H1 (cell line): ENCODE data around the gene FCN3. TPM values are rescaled to one million over a fixed set of nuclear protein-coding genes. Genes with fewer than 3 reads are reported as not detected.

ENCODE experiments used
- CTCF ChIA-PET: fragments of 300-600 bp; sonication (Branson Sonifier 250); formaldehyde crosslinking; loops from one replicate; lab custom pipeline; 2021; ENCODE audit not compliant: partially characterized antibody; lab: Charles Lee
- POLR2A ChIA-PET: fragments of 300-600 bp; sonication (Branson Sonifier 250); formaldehyde crosslinking; loops from one replicate; lab custom pipeline; 2021; ENCODE audit warnings: inconsistent platforms; ENCODE audit not compliant: partially characterized antibody; lab: Charles Lee
- DNase-seq, 2 experiments: peaks; one replicate each; pipeline versions ENCODE4 v3.0.0 to v3.0.0-alpha.2; 2010 to 2022; ENCODE audit warnings: low spot score in 2 of 2, low read depth in 1 of 2, mixed read lengths in 1 of 2
- FAIRE-seq: peaks from 2 replicates; lab custom pipeline; 2011; peaks lifted over from hg19 to GRCh38; lab: Jason Lieb, UNC
- H2AFZ ChIP-seq: 2 replicates; pipeline ENCODE4 v1.8.1; 2012; ENCODE audit warnings: low read length, inconsistent platforms
- H2AK5ac ChIP-seq: 2 replicates; pipeline ENCODE4 v1.6.1; 2013; ENCODE audit warnings: low read depth, low read length
- H2BK120ac ChIP-seq: replicated peaks from 2 replicates; pipeline ENCODE3; 2013; ENCODE audit warnings: low read depth, low read length, inconsistent platforms
- H2BK12ac ChIP-seq: 2 replicates; pipeline ENCODE4 v1.6.1; 2013; ENCODE audit warnings: low read depth, low read length
- H2BK15ac ChIP-seq: 2 replicates; pipeline ENCODE4 v1.6.1; 2013; ENCODE audit warnings: low read length
- H2BK20ac ChIP-seq: 2 replicates; pipeline ENCODE4 v1.6.1; 2013; ENCODE audit warnings: low read length
- H2BK5ac ChIP-seq: 2 replicates; pipeline ENCODE4 v1.6.1; 2013; ENCODE audit warnings: low read depth, low read length
- H3K14ac ChIP-seq: 2 replicates; pipeline ENCODE4 v1.6.1; 2013; ENCODE audit warnings: inconsistent platforms; ENCODE audit not compliant: insufficient read length
- H3K18ac ChIP-seq: 2 replicates; pipeline ENCODE4 v1.6.1; 2013; ENCODE audit warnings: low read length; ENCODE audit errors: extremely low read depth
- H3K23ac ChIP-seq: 2 replicates; pipeline ENCODE4 v1.6.1; 2013; ENCODE audit warnings: inconsistent platforms; ENCODE audit not compliant: insufficient read length
- H3K23me2 ChIP-seq: 2 replicates; pipeline ENCODE4 v1.6.1; 2013; ENCODE audit warnings: low read depth, low read length
- H3K27ac ChIP-seq: 2 replicates; pipeline ENCODE4 v1.6.1; 2011; ENCODE audit warnings: low read depth, low read length, inconsistent platforms
- H3K27me3 ChIP-seq, 4 experiments: replicated peaks in 1 of 4; 1 replicate in 1 of 4; 2 replicates in 3 of 4; pipeline versions ENCODE4 v1.6.1 to v1.8.1; 2011 to 2013; ENCODE audit warnings: low read length in 3 of 4, mild to moderate bottlenecking in 3 of 4, inconsistent platforms in 2 of 4, mixed read lengths in 2 of 4, moderate library complexity in 1 of 4; ENCODE audit not compliant: control insufficient read depth in 3 of 4, insufficient read depth in 3 of 4; ENCODE audit errors: extremely low read depth in 1 of 4
- H3K36me3 ChIP-seq, 4 experiments: 2 replicates each; pipeline versions ENCODE4 v1.6.1 to v1.8.1; 2011 to 2013; ENCODE audit warnings: mild to moderate bottlenecking in 4 of 4, low read length in 3 of 4, moderate library complexity in 2 of 4, control low read depth in 1 of 4, inconsistent platforms in 1 of 4; ENCODE audit not compliant: insufficient read depth in 4 of 4, control insufficient read depth in 2 of 4
- H3K4ac ChIP-seq: replicated peaks from 2 replicates; pipeline ENCODE3; 2013; ENCODE audit warnings: low read length, low read depth, mixed read lengths, inconsistent platforms; ENCODE audit not compliant: insufficient read length
- H3K4me1 ChIP-seq, 4 experiments: replicated peaks in 1 of 4; 1 replicate in 1 of 4; 2 replicates in 3 of 4; pipeline versions ENCODE4 v1.6.1 to v1.8.1; 2011 to 2013; ENCODE audit warnings: low read length in 3 of 4, inconsistent platforms in 2 of 4, mixed read lengths in 1 of 4; ENCODE audit not compliant: insufficient read depth in 4 of 4, control insufficient read depth in 3 of 4
- H3K4me2 ChIP-seq, 2 experiments: 2 replicates each; pipeline versions ENCODE4 v1.6.1 to v1.8.1; 2011 to 2013; ENCODE audit warnings: low read depth in 2 of 2, low read length in 2 of 2, control low read depth in 1 of 2, inconsistent platforms in 1 of 2, mild to moderate bottlenecking in 1 of 2; ENCODE audit not compliant: insufficient read depth in 1 of 2
- H3K4me3 ChIP-seq, 4 experiments: fragments of 200-600, 300-600 bp in 1 of 4; sonication (generic), shearing (Covaris generic), sonication (Bioruptor Twin) in 1 of 4; 2 replicates each; pipeline versions ENCODE4 v1.5.1 to v1.8.1; 2011 to 2016; ENCODE audit warnings: low read length in 4 of 4, low read depth in 3 of 4, control low read depth in 2 of 4, inconsistent platforms in 2 of 4, mild to moderate bottlenecking in 2 of 4, mixed read lengths in 1 of 4, moderate library complexity in 1 of 4; ENCODE audit not compliant: insufficient read depth in 2 of 4; ENCODE audit errors: extremely low read depth in 1 of 4
- H3K56ac ChIP-seq: replicated peaks from 2 replicates; pipeline ENCODE3; 2013; ENCODE audit warnings: low read depth, mild to moderate bottlenecking, mixed read lengths, low read length, inconsistent platforms; ENCODE audit not compliant: insufficient read length
- H3K79me1 ChIP-seq: 2 replicates; pipeline ENCODE4 v1.6.1; 2013; ENCODE audit warnings: low read depth, low read length, control low read depth
- H3K79me2 ChIP-seq, 2 experiments: 2 replicates each; pipeline versions ENCODE4 v1.6.1 to v1.8.1; 2012 to 2013; ENCODE audit warnings: low read length in 2 of 2, mild to moderate bottlenecking in 2 of 2, inconsistent platforms in 1 of 2; ENCODE audit not compliant: insufficient read depth in 2 of 2, control insufficient read depth in 1 of 2
- H3K9ac ChIP-seq, 4 experiments: replicated peaks in 1 of 4; 1 replicate in 1 of 4; 2 replicates in 3 of 4; pipeline versions ENCODE4 v1.6.1 to v1.8.1; 2011 to 2013; ENCODE audit warnings: low read depth in 3 of 4, low read length in 3 of 4, control low read depth in 2 of 4, mild to moderate bottlenecking in 2 of 4, moderate library complexity in 2 of 4, inconsistent platforms in 1 of 4; ENCODE audit errors: extremely low read depth in 1 of 4
- H3K9me3 ChIP-seq, 2 experiments: 2 replicates each; pipeline versions ENCODE4 v1.6.1 to v1.8.1; 2012 to 2013; ENCODE audit warnings: mild to moderate bottlenecking in 2 of 2, moderate library complexity in 2 of 2, control low read depth in 1 of 2, inconsistent platforms in 1 of 2, low read depth in 1 of 2, low read length in 1 of 2, mixed read lengths in 1 of 2; ENCODE audit not compliant: insufficient read depth in 2 of 2
- H4K20me1 ChIP-seq, 2 experiments: replicated peaks in 1 of 2; 2 replicates each; pipeline versions ENCODE3 to v1.8.1; 2011 to 2013; ENCODE audit warnings: inconsistent platforms in 2 of 2, low read length in 2 of 2, mild to moderate bottlenecking in 1 of 2; ENCODE audit not compliant: insufficient read depth in 2 of 2, control insufficient read depth in 1 of 2
- H4K5ac ChIP-seq: 2 replicates; pipeline ENCODE4 v1.6.1; 2013; ENCODE audit warnings: low read length, low read depth, mixed read lengths, inconsistent platforms; ENCODE audit not compliant: insufficient read length
- H4K8ac ChIP-seq: 2 replicates; pipeline ENCODE4 v1.8.0; 2013; ENCODE audit warnings: mild to moderate bottlenecking, moderate library complexity, low read length, inconsistent platforms; ENCODE audit not compliant: insufficient read depth; ENCODE audit errors: extremely low read depth
- H4K91ac ChIP-seq: replicated peaks from 2 replicates; pipeline ENCODE3; 2013; ENCODE audit warnings: low read length, mixed read lengths, inconsistent platforms; ENCODE audit not compliant: insufficient read length
- BRCA1 ChIP-seq: IDR thresholded peaks from 2 replicates; pipeline ENCODE4 v1.6.1; 2012; ENCODE audit warnings: low read depth, low read length, improper control_type of control experiment
- WGBS, 2 experiments: shearing (Covaris generic) in 1 of 2; methylation state at CpG; one replicate each; pipeline versions ENCODE4 v1.1.6 to v1.1.7; 2013 to 2015; ENCODE audit warnings: low lambda C conversion rate in 2 of 2, mixed read lengths in 2 of 2, inconsistent platforms in 1 of 2, low coverage in 1 of 2, missing lambda C conversion rate in 1 of 2; ENCODE audit not compliant: insufficient replicate concordance in 2 of 2, insufficient coverage in 1 of 2, insufficient read length in 1 of 2; ENCODE audit errors: extremely low coverage in 1 of 2, missing lambda C conversion rate in 1 of 2; 5-methylcytosine and 5-hydroxymethylcytosine counted together
- polyA plus RNA-seq, 7 experiments: library from polyadenylated mRNA; depleted of rRNA in 3 of 7; stranded (reverse) in 5 of 7; unstranded in 2 of 7; fragments of >200 nt in 5 of 7; fragments of 200-250 nt in 2 of 7; gene quantifications; 1 replicate in 5 of 7; 2 replicates in 1 of 7; 4 replicates in 1 of 7; pipeline versions ENCODE4 v1.2.1 to v1.2.3, GENCODE V29; 2011 to 2013; ENCODE audit warnings: missing spikeins in 2 of 7, mixed read lengths in 2 of 7
- total RNA-seq: library from RNA; stranded (reverse); fragmentation: NEBNext Ultra II Directional; extraction: Animal tissue kit (Norgen Biotek cat#: 25700); gene quantifications from 2 replicates; pipeline ENCODE4 v1.2.1, GENCODE V29; 2021

The FCN3 gene
- total and polyA plus RNA-seq, 2 of the 8 experiments (the other 6 are each of a cell fraction or from before 2014, with no cell fraction given) = 0.30 to 0.57 TPM

DNA sequence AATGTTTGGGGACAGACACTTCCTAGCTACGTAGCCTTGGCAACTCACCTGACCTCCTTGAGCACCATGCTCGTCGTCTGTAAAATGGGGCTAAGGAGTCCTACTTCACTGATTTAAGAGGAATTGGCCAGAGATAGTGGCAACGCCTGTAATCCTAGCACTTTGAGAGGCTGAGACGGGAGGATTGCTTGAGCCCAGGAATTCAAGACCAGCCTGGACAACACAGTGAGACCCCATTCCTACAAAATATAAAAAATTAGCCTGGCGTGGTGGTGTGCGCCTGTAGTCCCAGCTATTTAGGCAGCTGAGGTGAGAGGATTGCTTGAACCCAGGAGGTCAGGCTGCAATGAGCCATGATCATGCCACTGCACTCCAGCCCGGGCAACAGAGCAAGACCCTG is 28.3 kb downstream of the FCN3 start:
- no peak overlapping the region for H2BK120ac ChIP-seq
- TF ChIP-seq BRCA1 = no peak
- 91% methylated on average over 8 of the region's 8 CpGs; no CpG with 5 or more reads in 1 of the 2 experiments for WGBS, 2 experiments
- no peak overlapping the region for H3K9ac ChIP-seq
- H3K4me1 ChIP-seq = peaks cover 0 to 36% (median 25%) of the 10 kb centered on the region in 4 experiments; a peak in 6 of 7 replicates
- peaks cover 0 to 10% of the 10 kb centered on the region in 2 experiments for H4K20me1 ChIP-seq
- H4K5ac ChIP-seq = no peak overlapping the region
- H3K18ac ChIP-seq = no peak overlapping the region
- peaks cover 0 to 8% (median 7%) of the 10 kb centered on the region in 4 experiments; a peak in 6 of 7 replicates for H3K27me3 ChIP-seq
- no peak for DNase-seq
- H3K27ac ChIP-seq = no peak overlapping the region
- no peaks in the 10 kb centered on the region for H3K9me3 ChIP-seq
- H3K4me3 ChIP-seq = no peak overlapping the region
- peaks cover 0 to 4% of the 10 kb centered on the region in 2 experiments; a peak in 1 of 4 replicates for H3K79me2 ChIP-seq
- CTCF ChIA-PET = interaction anchor here (0.5 to 17.0 kb wide), 11 partner anchors 10 to 212 kb away, joined by 3 to 321 read pairs (median 6); no protein-coding TSS in a partner anchor
- H3K79me1 ChIP-seq = no peaks in the 10 kb centered on the region
- H2AFZ ChIP-seq = no peak overlapping the region
- H2BK15ac ChIP-seq = no peak overlapping the region
- H2BK5ac ChIP-seq = no peak overlapping the region
- no peak overlapping the region for H2AK5ac ChIP-seq
- H3K23me2 ChIP-seq = peaks cover 25% of the 10 kb centered on the region
- 0 out of 8 replicates have a peak, but pooled peaks cover 0 to 3% (median 0%) of the 10 kb centered on the region in 4 experiments for H3K36me3 ChIP-seq
- no peak overlapping the region for H3K14ac ChIP-seq
- H4K8ac ChIP-seq = no peak overlapping the region; the same call in 1 of the 2 replicates
- no peak for FAIRE-seq
- H4K91ac ChIP-seq = no peak overlapping the region
- POLR2A ChIA-PET = interaction anchor here (1.2 to 1.8 kb wide), 5 partner anchors 10 to 45 kb away, joined by 3 to 5 read pairs (median 4); no protein-coding TSS in a partner anchor
- no peak overlapping the region for H2BK20ac ChIP-seq
- H3K56ac ChIP-seq = no peak overlapping the region
- H3K4me2 ChIP-seq = no peak overlapping the region
- no peak overlapping the region for H2BK12ac ChIP-seq
- no peak overlapping the region for H3K4ac ChIP-seq
- no peak overlapping the region for H3K23ac ChIP-seq
